GM12878 (cell line): Measurements from ENCODE around the gene TCF12. TPM values are rescaled to one million over a fixed set of nuclear protein-coding genes. Genes with fewer than 3 reads are reported as not detected.

Source experiments
- ATAC-seq: fragments of 200-7000 bp; cut with Tn5 transposase; 3 replicates; pipeline ENCODE4 v1.9.1; 2020; ENCODE audit warnings: mild to moderate bottlenecking, moderate library complexity
- BruUV-seq: library from RNA; stranded (reverse); fragments of 400-500 nt; replicated peaks from 2 replicates; lab custom pipeline; 2021; lab: Mats Ljungman, UMichigan
- CTCF ChIA-PET: fragments of 300-600 bp; sonication (Branson Sonifier 250); formaldehyde crosslinking; extraction: SDS; loops from one replicate; lab custom pipeline; 2021; ENCODE audit warnings: inconsistent platforms; lab: Yijun Ruan, JAX
- POLR2A ChIA-PET: fragments of 350-600 bp; formaldehyde crosslinking; extraction: SDS; loops from one replicate; lab custom pipeline; 2021; ENCODE audit warnings: inconsistent platforms; lab: Charles Lee
- RAD21 ChIA-PET: fragments of 300-600 bp; sonication (Branson Sonifier 250); formaldehyde crosslinking; loops from one replicate; lab custom pipeline; 2023; ENCODE audit warnings: antibody characterized with exemption; ENCODE audit not compliant: unreplicated experiment; lab: Charles Lee
- SMC1A ChIA-PET: fragments of 300-600 bp; sonication (Branson Sonifier 250); formaldehyde crosslinking; loops from one replicate; lab custom pipeline; 2023; ENCODE audit not compliant: unreplicated experiment, uncharacterized antibody; lab: Charles Lee
- DNase-seq: peaks from one replicate; pipeline ENCODE4 v3.0.0-alpha.2; 2011; ENCODE audit warnings: low read depth, low spot score
- FAIRE-seq: peaks from 3 replicates; lab custom pipeline; 2011; peaks lifted over from hg19 to GRCh38; lab: Jason Lieb, UNC
- H2AFZ ChIP-seq: 2 replicates; pipeline ENCODE4 v1.6.0; 2011; ENCODE audit warnings: low read depth, low read length, control low read depth; ENCODE audit not compliant: control insufficient read depth
- H3K27ac ChIP-seq: 2 replicates; pipeline ENCODE4 v1.5.1; 2011; ENCODE audit warnings: control low read depth; ENCODE audit not compliant: control insufficient read depth, insufficient read depth
- H3K27me3 ChIP-seq, 2 experiments: replicated peaks in 1 of 2; 2 replicates each; pipeline versions ENCODE4 v1.6.0 to v1.6.1; 2011; ENCODE audit warnings: low read length in 1 of 2; ENCODE audit not compliant: control insufficient read depth in 2 of 2, insufficient read depth in 2 of 2
- H3K36me3 ChIP-seq, 2 experiments: 2 replicates each; pipeline ENCODE4 v1.5.1; 2011; ENCODE audit warnings: low read length in 1 of 2; ENCODE audit not compliant: control insufficient read depth in 2 of 2, insufficient read depth in 2 of 2
- H3K4me1 ChIP-seq: 2 replicates; pipeline ENCODE4 v1.6.1; 2011; ENCODE audit warnings: mild to moderate bottlenecking, low read length, moderate library complexity, mixed read lengths; ENCODE audit not compliant: control insufficient read depth, insufficient read depth
- H3K4me2 ChIP-seq: 2 replicates; pipeline ENCODE4 v1.6.0; 2011; ENCODE audit warnings: control low read depth; ENCODE audit not compliant: control insufficient read depth, insufficient read depth
- H3K4me3 ChIP-seq: fragments of 200-600 bp; sonication (generic); 2 replicates; pipeline ENCODE4 v1.5.1; 2016
- H3K79me2 ChIP-seq: 2 replicates; pipeline ENCODE4 v1.6.0; 2011; ENCODE audit warnings: low read length; ENCODE audit not compliant: control insufficient read depth, insufficient read depth
- H3K9ac ChIP-seq: 2 replicates; pipeline ENCODE4 v1.8.0; 2011; ENCODE audit warnings: low read length, control low read depth, mixed read lengths; ENCODE audit not compliant: control insufficient read depth, insufficient read depth
- H3K9me3 ChIP-seq: replicated peaks from 3 replicates; pipeline ENCODE4 v1.5.1; 2011; ENCODE audit warnings: mild to moderate bottlenecking, low read length; ENCODE audit not compliant: control insufficient read depth, insufficient read depth
- H4K20me1 ChIP-seq: 2 replicates; pipeline ENCODE4 v1.6.0; 2011; ENCODE audit not compliant: control insufficient read depth, insufficient read depth
- EGR1 ChIP-seq, 2 experiments: IDR thresholded peaks; 1 replicate in 1 of 2; 2 replicates in 1 of 2; pipeline ENCODE4 v1.6.1; 2011 to 2012; ENCODE audit warnings: low read depth in 2 of 2, low read length in 2 of 2, borderline replicate concordance in 1 of 2, mild to moderate bottlenecking in 1 of 2, moderate library complexity in 1 of 2
- JUNB ChIP-seq: IDR thresholded peaks from 2 replicates; pipeline ENCODE4 v1.6.1; 2016; ENCODE audit warnings: antibody characterized with exemption, mild to moderate bottlenecking
- NKRF ChIP-seq: fragments of 450-650 bp; conservative IDR thresholded peaks from 2 replicates; pipeline ENCODE4 v1.6.1; 2017; ENCODE audit warnings: mild to moderate bottlenecking, moderate library complexity
- NR2C2 ChIP-seq: IDR thresholded peaks from 2 replicates; pipeline ENCODE4 v1.6.1; 2011; ENCODE audit warnings: borderline replicate concordance, low read depth; ENCODE audit not compliant: control insufficient read depth, insufficient read length
- NR2F1 ChIP-seq: fragments of 450-650 bp; conservative IDR thresholded peaks from 2 replicates; pipeline ENCODE4 v1.6.1; 2017; ENCODE audit warnings: mild to moderate bottlenecking
- RFX5 ChIP-seq: IDR thresholded peaks from 2 replicates; pipeline ENCODE4 v1.6.1; 2011; ENCODE audit warnings: low read depth, low read length, improper control_type of control experiment
- RUNX3 ChIP-seq: IDR thresholded peaks from 2 replicates; pipeline ENCODE4 v1.6.1; 2012; ENCODE audit warnings: low read length, inconsistent platforms
- SUPT20H ChIP-seq: IDR thresholded peaks from 2 replicates; pipeline ENCODE4 v1.6.1; 2011; ENCODE audit warnings: low read depth, mild to moderate bottlenecking, low read length, moderate library complexity, borderline replicate concordance; ENCODE audit not compliant: control insufficient read depth
- ZNF622 ChIP-seq: fragments of 450-650 bp; IDR thresholded peaks from 2 replicates; pipeline ENCODE4 v1.6.1; 2017; ENCODE audit warnings: mild to moderate bottlenecking, inconsistent platforms
- WGBS: methylation state at CpG from one replicate; pipeline ENCODE4 v1.1.6; 2016; ENCODE audit warnings: low lambda C conversion rate; ENCODE audit not compliant: insufficient replicate concordance, insufficient coverage; ENCODE audit errors: missing lambda C conversion rate; 5-methylcytosine and 5-hydroxymethylcytosine counted together
- in situ Hi-C: fragments of 300-500 bp; cut with MboI; formaldehyde crosslinking; loops from 9 replicates; pipeline ENCODE4 v1.14.3; 2018; ENCODE audit warnings: mixed read lengths
- intact Hi-C: fragments of 100-400 bp; cut with micrococcal nuclease; formaldehyde crosslinking; loops from one replicate; pipeline ENCODE4 v1.14.2; 2022; ENCODE audit not compliant: unreplicated experiment
- polyA plus RNA-seq, 11 experiments: library from polyadenylated mRNA; depleted of rRNA in 4 of 11; unstranded in 6 of 11; stranded (reverse) in 5 of 11; fragments of >200 nt; fragmentation: Nextera tagmentation in 4 of 11; fragmentation: Illumina TruSeq in 1 of 11; extraction: Ambion mirVana in 4 of 11; extraction: Trizol in 1 of 11; gene quantifications; 1 replicate in 1 of 11; 2 replicates in 10 of 11; pipeline versions ENCODE4 v1.2.1 to v1.2.3, GENCODE V29; 2011 to 2016; ENCODE audit warnings: inconsistent platforms in 2 of 11, missing spikeins in 2 of 11, low read depth in 1 of 11
- total RNA-seq, 4 experiments: library from RNA; depleted of rRNA in 3 of 4; stranded (reverse); fragments of >200 nt in 3 of 4; fragmentation: Illumina TruSeq in 1 of 4; extraction: Trizol in 1 of 4; gene quantifications; 2 replicates each; pipeline versions ENCODE4 v1.2.1 to v1.2.3, GENCODE V29; 2013 to 2021

Gene TCF12
- total and polyA plus RNA-seq, 10 of the 15 experiments (the other 5 are each of a cell fraction or from before 2014, with no cell fraction given): 8.2 to 70.9 (median 49.5) TPM

GRCh38 chr15:57037548-57037947 lies 119.1 kb downstream of the TCF12 start:
- Histone ChIP-seq H3K27ac (peak overlapping the region; percentile 11; the same call in 1 of the 2 replicates), H3K4me1 (peaks cover 12% of the 10 kb centered on the region), H3K36me3 (no peaks in the 10 kb centered on the region), H3K27me3 (no peaks in the 10 kb centered on the region), H3K9me3 (peaks cover 1% of the 10 kb centered on the region; the same call in 1 of the 3 replicates), H3K79me2 (peaks cover 15% of the 10 kb centered on the region), H2AFZ (no peak overlapping the region), H3K4me3 (no peak overlapping the region), H4K20me1 (no peaks in the 10 kb centered on the region), H3K4me2 (peak overlapping the region; percentile 30; the same call in 1 of the 2 replicates), H3K9ac (no peak overlapping the region)
- in situ Hi-C loops (no loop called here), intact Hi-C loops (no loop called here)
- ChIA-PET RAD21 (interaction anchor here (0.5 to 1.2 kb wide), 3 partner anchors 36 to 269 kb away, joined by 3 read pairs; no protein-coding TSS in a partner anchor), POLR2A (no interaction called here), CTCF (interaction anchor here (1.1 to 1.5 kb wide), 4 partner anchors 17 to 47 kb away, joined by 3 to 5 read pairs (median 3); no protein-coding TSS in a partner anchor), SMC1A (interaction anchor here (0.8 to 1.5 kb wide), 5 partner anchors 10 to 175 kb away, joined by 3 to 4 read pairs (median 3); no protein-coding TSS in a partner anchor)
- TF ChIP-seq SUPT20H (no peak), ZNF622 (no peak), RFX5 (no peak), JUNB (peak; percentile 47; the same call in 1 of the 2 replicates), RUNX3 (peak; percentile 40; the same call in 1 of the 2 replicates), NR2F1 (no peak)
- no peak for DNase-seq
- no TSS peak for BruUV-seq
- 36% methylated on average over 5 of the region's 5 CpGs for WGBS
- no peak for FAIRE-seq
- peak; percentile 41; the same call in 2 of the 3 replicates for ATAC-seq

- no peaks in the 10 kb centered on the region for H4K20me1 ChIP-seq
- peaks cover 12% of the 10 kb centered on the region for H3K4me1 ChIP-seq
- no peak for DNase-seq
- H3K4me2 ChIP-seq: no peak overlapping the region
- H3K79me2 ChIP-seq: peaks cover 15% of the 10 kb centered on the region
- intact Hi-C loops (no loop called here), in situ Hi-C loops (no loop called here)
- TF ChIP-seq NKRF (no peak), NR2F1 (no peak), EGR1 (IDR thresholded peaks at IDR 0.05; ENCODE audit: borderline replicate concordance in 1 of 2, low read depth in 2 of 2, low read length in 2 of 2) (no peak), NR2C2 (no peak)
- H3K27ac ChIP-seq: no peak overlapping the region; the same call in 1 of the 2 replicates
- WGBS: 100% methylated on average over 2 of the region's 2 CpGs
- no peak overlapping the region for H3K4me3 ChIP-seq
- ChIA-PET RAD21 (interaction anchor here (0.5 to 1.2 kb wide), 2 partner anchors 183 to 268 kb away, joined by 3 read pairs; no protein-coding TSS in a partner anchor), SMC1A (interaction anchor here (0.9 to 1.5 kb wide), 5 partner anchors 10 to 175 kb away, joined by 3 to 4 read pairs (median 3); no protein-coding TSS in a partner anchor), POLR2A (no interaction called here), CTCF (interaction anchor here (1.1 to 1.5 kb wide), 3 partner anchors 23 to 48 kb away, joined by 3 to 5 read pairs (median 3); no protein-coding TSS in a partner anchor)
- no TSS peak for BruUV-seq
- no peak overlapping the region for H2AFZ ChIP-seq
- no peak overlapping the region for H3K9ac ChIP-seq
- H3K36me3 ChIP-seq: no peaks in the 10 kb centered on the region
- peaks cover 1% of the 10 kb centered on the region; the same call in 1 of the 3 replicates for H3K9me3 ChIP-seq
- no peak for FAIRE-seq
- no peak for ATAC-seq
- no peaks in the 10 kb centered on the region for H3K27me3 ChIP-seq
Measured at GRCh38 chr15:57038040-57038439, 119.6 kb downstream of the TCF12 start.
